GM19324 (cell line): ENCODE measurements around the gene BFAR.
"Not testable (repeated sequence)": the region's sequence is repeated elsewhere in the genome, so short reads cannot be mapped to it uniquely, and the experiment has no call there.

Source experiments
- ATAC-seq: cut with Tn5 transposase; IDR thresholded peaks from one replicate; pipeline ENCODE4 v1.9.1; 2021; ENCODE audit warnings: mild to moderate bottlenecking, moderate library complexity; ENCODE audit not compliant: unreplicated experiment, low FRiP score

Gene BFAR

GRCh38 chr16:14635395-14636165 is 2.8 kb downstream of the BFAR start:
- no peak for ATAC-seq

- ATAC-seq = not testable (repeated sequence)
Observed at GRCh38 chr16:14636179-14636950, 3.6 kb downstream of the BFAR start.

DNA sequence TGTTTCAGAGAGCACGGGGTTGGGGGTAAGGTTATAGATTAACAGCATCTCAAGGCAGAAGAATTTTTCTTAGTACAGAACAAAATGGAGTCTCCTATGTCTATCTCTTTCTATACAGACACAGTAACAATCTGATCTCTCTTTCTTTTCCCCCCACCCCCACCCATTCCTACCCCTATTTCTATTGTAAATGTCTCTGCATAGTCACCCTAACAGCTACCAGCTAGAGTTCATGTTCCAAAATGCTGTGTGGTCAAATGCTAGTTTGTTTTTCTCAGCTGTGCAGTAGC is 4.1 kb downstream of the BFAR start:
- ATAC-seq = not testable (repeated sequence)

- no peak for ATAC-seq
Observed at GRCh38 chr16:14640538-14640937, 7.8 kb downstream of the BFAR start.

DNA sequence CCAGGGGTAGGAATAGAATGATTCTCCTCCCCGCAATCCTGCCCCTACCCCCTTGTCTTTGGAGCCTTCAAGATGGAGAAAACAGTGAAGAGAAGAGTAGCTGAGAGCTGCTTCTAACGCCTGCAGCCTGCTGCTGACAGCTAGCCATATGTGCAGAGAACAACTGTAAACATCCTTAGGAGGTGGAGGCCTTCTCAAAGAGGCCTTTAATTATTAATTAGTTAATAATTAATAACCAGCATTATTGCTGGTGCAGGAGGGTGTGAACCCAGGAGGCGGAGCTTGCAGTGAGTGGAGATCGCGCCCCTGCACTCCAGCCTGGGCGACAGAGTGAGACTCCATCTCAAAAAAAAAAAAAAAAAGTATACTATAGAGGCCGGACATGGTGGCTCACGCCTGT is 8.5 kb downstream of the BFAR start:
- ATAC-seq = no peak

DNA sequence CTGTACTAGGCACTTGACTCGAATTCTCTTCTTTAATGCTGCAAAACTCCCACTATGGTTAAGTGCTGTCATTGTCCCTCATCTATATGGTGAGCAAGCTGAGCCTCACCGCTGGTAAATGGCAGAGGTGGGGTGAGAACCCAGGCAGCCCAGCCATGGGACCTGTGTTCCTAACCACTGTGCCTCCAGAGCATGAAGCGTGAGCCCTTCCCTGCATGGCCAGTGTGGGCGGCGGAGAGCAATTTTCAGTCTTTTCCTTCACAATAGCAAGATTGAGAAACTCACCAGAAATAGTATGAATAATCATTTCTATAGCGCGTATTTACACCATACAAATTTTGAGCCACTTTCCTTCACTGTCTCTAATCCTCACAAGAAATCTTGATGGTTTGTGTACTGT is 9.2 kb downstream of the BFAR start:
- no peak for ATAC-seq

DNA sequence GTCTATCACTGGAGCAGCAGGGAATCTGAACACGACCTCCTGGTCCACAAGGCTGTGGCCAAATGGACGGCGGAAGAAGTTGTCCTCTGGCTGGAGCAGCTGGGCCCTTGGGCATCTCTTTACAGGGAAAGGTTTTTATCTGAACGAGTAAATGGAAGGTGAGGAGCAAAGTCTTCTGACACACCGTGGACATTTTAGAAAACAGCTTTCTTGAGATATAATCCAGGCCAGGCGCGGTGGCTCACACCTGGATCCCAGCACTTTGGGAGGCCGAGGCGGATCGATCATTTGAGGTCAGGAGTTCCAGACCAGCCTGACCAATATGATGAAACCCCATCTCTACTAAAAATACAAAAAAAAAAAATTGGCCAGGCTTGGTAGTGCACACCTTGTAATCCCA is 17.1 kb downstream of the BFAR start:
- ATAC-seq = no peak

GRCh38 chr16:14650629-14651028 is 17.9 kb downstream of the BFAR start:
- no peak for ATAC-seq

DNA sequence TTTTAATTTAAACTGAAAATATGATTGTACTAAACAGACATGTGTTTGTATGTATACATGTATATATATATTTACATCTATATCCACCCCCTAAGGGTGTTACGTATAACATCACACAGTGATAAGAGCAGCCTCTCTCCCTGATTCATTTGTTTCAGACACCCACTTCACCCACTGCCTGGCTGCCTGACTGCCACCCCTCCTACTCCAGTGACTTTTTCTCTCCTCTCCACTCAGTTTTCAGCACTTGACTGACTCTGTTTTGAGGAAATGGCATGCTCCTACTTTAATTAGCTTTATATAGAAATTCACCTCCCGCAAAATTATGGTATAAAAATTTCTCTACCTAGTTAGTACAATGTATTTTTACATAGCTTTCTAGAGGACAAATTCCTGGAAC is 20.0 kb downstream of the BFAR start:
- no peak for ATAC-seq

DNA sequence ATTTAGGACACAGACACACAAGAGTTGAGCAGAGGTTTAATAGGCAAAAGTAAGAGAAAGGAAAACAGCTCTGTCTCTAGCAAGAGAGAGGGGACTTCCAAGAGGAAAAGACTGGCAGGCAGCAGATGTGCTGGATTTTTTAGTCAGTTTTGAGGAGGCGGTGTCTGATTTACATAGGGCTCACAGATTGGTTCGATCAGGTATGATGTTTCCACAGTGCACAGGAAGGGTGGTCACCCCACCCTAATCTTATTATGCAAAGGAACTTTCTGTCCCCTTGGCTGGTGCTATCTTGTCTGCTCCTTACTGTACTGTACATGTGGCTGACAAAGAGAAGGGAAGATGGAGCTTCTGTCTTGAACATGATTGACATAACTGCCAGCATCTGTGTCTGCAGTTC is 25.3 kb downstream of the BFAR start:
- ATAC-seq = peak; percentile 68

- no peak for ATAC-seq
Observed at GRCh38 chr16:14667347-14668266, 34.9 kb downstream of the BFAR start.

- ATAC-seq = no peak
Observed at GRCh38 chr16:14668556-14669223, 35.9 kb downstream of the BFAR start.

- no peak for ATAC-seq
Observed at GRCh38 chr16:14669776-14670175, 37.0 kb downstream of the BFAR start.

- ATAC-seq = peak; percentile 76
Observed at GRCh38 chr16:14672403-14672971, 39.7 kb downstream of the BFAR start.

DNA sequence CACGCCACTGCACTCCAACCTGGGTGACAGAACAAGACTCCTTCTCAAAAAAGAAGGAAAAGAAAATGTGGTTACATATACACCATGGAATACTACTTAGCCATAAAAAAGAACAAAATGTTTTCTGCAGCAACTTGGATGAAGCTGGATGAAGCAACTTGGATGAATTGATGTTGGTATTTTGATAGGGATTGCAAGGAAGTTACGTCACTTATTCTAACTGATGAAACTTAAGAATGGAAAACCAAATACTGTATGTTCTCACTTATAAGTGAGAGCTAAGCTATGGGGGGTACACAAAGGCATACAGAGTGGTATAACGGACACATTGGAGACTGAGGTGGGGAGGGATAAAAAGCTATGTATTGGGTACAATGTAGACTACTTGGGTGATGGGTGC is 43.9 kb downstream of the BFAR start:
- ATAC-seq = no peak

- no peak for ATAC-seq
Observed at GRCh38 chr16:14677627-14678026, 44.9 kb downstream of the BFAR start.

GRCh38 chr16:14678748-14679497 is 46.2 kb downstream of the BFAR start:
- no peak for ATAC-seq

- not testable (repeated sequence) for ATAC-seq
Observed at GRCh38 chr16:14680396-14680795, 47.6 kb downstream of the BFAR start.

DNA sequence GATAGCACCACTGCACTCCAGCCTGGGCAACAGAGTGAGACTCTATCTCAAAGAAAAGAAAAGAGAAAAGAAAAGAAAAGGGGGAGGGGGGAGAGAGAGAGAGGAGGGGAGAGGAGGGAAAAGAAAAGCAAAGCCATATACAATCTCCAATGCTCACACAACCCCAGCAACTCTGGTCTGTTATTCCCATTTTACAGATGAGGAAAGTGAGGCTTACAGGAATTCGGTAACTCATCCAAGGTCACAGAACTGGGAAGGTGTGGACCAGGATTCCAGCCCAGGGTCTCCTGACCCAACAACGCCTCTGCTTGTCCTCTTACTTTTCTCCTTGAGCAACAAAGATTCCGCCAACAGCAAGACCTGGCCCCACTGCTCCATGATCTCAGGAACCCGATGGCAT is 48.4 kb downstream of the BFAR start:
- no peak for ATAC-seq

- no peak for ATAC-seq
Observed at GRCh38 chr16:14682121-14682520, 49.4 kb downstream of the BFAR start.
